DLD1 (cell line): ENCODE data around the gene OSM.

Experiments used
- in situ Hi-C: cut with HindIII; loops from 2 replicates; pipeline ENCODE4 v1.10.0; 2017; ENCODE audit warnings: low sequenced_read_pairs

OSM gene

DNA sequence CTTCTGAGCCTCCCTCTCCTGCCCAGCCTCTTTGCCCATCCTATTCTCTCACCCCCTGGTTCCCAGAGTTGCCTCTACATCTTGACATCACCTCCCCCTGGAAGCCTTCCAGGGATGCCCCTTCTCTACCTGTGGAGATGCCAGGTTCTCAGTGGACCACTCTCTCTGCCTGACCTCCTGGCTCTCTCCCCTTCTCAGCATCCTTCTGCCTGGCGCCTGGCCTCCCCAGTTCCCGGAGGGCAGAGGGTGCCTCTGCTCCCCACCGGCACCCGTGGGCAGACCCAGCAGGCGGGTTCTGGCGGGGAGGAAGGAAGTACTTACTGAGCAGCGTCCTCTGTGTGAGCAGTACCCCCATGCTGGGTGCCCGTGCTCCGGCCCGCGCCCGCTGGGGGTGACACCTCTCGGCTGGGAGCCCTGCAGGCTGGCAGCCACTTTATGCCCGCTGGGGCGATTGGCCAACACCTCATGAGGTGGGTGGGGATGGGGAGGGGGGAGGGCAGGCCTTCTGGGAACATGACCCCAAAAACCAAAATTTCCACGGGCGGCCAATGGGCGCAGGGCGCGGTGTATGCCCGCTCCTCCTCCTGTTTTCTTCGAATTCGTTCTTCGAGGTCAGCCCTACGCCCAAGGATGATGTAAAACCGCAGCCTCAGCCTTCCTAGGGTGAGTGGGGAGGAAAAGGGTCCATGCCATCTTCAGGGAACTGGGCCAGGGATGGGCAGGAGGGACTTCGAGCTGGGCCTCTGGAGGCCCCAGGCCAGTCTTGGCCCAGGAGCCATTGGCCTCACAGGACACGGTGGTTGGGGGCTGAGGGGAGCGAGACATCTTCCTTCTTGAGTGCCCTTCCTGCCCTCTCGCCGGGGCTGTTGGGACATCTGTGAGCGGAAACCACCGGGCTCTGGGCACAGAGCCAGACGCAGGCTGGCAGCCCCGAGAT, at the start of gene OSM:
OSM (minus strand) TSS at position 407 of the 937 bp plus-strand sequence; CDS start at position 355, 52 bp downstream.
- in situ Hi-C loops = no loop called here

DNA sequence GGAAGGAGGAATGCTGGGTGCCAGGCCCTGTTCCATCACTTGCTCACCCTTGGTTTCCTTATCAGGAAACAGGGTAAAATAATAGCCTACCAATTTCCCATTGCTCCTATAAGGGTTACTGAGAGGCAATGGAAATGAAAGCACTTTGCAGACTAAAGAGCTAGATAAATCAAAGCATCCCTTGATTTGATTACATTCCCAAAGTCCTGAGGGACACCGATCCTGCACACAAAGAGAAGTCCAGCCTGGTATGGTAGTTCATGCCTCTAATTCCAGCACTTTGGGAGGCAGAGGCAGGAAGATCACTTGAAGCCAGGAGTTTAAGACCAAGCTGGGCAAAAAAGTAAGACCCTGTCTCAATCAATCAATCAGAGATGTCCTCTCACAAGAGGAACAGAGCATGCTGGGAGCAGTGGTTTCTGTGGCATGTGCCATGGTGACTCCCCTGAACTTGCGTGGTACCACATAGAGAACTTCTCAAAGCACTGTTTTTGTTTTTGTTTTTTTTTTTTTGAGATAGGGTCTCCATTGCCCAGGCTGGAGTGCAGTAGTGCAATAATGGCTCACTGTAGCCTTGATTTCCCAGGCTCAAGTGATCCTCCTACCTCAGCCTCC, 49.4 kb upstream of the OSM start:
- in situ Hi-C loops = no loop called here

DNA sequence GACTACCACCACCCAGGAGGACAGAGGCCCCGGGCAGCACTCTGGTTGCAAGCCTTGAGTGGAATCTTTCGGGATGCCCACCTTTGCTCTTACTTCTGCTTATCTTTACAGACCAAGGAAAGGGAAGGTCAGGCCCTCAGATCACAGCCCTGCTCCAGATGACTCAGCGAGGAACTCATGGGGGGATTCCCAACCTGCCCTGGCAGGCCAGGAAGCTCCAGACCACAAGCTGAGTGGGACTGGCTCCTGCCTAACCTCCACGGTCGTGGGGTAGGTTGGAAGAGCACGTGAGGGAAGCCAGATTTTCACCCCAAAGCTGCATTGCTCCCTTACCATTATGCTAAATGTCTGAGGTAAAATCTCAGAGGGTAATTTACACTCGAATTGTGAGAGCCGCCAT, 48.3 kb upstream of the OSM start:
- in situ Hi-C loops = no loop called here

- in situ Hi-C loops = no loop called here
Observed at GRCh38 chr22:30313527-30314363, 47.1 kb upstream of the OSM start.

DNA sequence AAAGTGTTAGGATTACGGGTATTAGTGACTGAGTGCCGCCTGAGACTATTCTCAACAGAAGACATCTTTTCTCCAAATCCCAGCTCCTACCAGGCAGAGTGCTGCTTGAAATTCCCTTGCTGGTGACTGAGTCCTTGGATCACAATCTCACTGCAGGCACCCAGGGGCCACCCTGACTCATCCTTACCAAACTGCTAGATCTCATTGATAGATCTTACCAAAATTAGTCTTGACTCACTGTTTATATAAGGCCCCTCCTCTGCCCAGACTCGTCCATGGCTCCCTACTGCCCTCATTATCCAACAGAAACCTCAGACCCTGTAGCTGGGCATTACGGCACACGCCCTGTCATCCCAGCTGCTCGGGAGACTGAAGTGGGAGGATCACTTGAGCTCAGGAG, 45.4 kb upstream of the OSM start:
- in situ Hi-C loops = no loop called here

DNA sequence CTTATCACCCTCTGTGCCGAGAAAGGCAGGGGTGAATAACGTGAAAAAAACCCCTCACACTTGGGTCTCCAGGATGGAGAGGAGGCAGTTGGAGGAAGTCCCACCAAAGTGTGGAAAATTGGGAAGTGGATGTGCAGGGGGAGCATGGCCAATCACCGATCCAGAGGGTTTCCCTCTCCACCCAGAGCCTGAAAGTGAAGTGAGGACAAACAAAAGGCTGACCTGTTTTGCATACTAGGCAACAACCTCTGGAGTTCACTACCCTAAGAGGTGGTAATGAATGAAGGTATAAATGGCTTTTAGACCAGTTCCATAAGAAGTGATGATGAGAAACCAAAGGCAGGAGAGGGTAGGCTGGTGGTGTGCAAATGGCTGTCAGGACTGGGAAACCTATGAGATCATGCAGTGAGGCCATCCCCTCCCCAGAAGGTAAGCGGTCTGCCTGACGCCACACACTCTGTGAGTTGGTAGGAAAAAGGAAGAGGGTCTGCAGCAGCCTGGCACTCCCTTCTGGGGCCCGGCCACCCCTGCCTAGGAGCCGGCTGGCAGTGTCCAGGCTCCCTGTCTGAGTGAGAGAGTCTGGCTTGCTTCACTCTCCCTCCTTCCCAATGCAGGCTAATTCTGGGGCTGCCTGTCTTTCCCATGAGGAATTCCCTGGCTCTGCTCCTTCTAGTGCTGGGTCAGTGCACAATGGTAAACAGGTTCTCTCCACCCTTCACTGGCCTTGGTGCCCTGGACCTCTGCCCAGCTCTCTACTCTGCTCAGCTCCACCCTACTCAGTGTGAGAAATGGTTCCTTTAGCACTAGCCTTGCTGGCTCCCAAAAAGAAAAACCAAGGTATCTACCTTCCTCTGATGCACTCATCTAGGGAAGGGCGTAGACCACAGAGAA, 44.5 kb upstream of the OSM start:
- in situ Hi-C loops = no loop called here

- in situ Hi-C loops = no loop called here
Observed at GRCh38 chr22:30309951-30310741, 43.5 kb upstream of the OSM start.

GRCh38 chr22:30308518-30309230, 42.0 kb upstream of the OSM start:
- in situ Hi-C loops = no loop called here

- in situ Hi-C loops = no loop called here
Observed at GRCh38 chr22:30308093-30308492, 41.4 kb upstream of the OSM start.

GRCh38 chr22:30307041-30307574, 40.5 kb upstream of the OSM start:
- in situ Hi-C loops = no loop called here

DNA sequence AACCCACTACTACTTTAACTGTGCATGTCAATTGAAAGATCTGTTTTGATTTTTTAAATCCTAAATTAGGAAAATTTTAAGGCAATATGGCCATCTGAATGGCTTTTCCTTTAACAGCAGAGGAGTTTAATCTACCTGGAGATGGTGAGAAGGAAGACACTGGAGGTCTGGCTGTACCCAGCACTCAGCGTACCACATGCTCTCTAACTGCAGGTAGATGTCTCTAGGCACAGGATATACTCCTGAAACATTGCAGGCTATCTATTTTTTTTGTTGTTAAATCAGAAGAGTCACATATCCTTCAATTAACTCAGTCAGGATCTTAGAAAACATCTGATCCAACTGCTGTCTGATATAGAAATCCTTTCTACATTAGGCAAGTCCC, 40.0 kb upstream of the OSM start:
- in situ Hi-C loops = no loop called here

DNA sequence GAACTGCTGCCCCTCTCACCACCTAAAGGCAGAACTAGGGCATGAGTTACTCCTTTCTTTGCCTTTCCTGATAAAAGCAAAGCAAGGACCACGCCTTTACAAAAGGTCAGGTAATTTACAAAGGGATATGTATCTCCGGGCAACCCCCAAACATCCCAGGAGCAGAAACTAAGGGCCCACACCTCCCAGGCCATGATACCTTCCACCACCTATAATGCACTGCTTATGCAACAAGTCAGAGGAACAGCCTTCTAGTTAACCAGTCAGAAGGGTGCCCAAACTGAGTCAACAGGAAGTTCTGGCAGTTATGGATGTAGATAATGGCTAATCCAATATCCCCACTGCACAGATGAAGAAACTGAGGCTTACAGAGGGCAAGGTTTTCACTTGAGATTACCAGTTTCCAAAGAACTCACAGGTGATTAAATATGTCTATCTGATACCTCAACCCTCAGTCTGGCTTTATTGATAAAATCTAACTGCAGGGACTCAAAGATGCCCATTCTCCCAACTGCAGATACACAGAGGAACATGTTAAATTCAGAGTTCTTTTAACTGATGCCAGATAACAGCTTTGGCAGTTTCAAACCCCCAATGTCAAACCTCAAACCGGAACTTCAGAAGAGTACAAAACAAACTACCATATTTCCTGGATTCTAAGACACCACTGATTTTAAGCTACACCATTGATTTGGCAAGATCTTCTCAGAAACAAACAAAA, 39.4 kb upstream of the OSM start:
- in situ Hi-C loops = no loop called here

DNA sequence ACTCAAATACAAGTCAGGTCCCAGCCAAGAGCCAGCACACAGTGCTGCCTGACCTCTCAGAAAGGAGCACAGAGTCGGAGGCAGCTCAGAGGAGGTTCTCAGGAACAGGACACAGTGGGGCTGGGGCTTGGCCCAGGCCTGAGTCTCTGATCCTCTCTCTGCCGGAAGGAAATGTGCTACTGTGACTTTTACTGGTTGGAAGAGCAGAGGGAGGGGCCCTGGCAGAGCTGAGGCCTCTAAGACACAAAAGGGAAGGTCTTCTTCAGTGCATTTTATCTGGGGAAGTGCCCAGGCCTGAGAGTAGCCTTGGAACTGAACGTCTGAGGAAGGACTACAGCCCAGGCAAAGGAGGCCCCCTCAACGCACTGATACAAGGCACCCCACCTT, 38.9 kb upstream of the OSM start:
- in situ Hi-C loops = no loop called here

DNA sequence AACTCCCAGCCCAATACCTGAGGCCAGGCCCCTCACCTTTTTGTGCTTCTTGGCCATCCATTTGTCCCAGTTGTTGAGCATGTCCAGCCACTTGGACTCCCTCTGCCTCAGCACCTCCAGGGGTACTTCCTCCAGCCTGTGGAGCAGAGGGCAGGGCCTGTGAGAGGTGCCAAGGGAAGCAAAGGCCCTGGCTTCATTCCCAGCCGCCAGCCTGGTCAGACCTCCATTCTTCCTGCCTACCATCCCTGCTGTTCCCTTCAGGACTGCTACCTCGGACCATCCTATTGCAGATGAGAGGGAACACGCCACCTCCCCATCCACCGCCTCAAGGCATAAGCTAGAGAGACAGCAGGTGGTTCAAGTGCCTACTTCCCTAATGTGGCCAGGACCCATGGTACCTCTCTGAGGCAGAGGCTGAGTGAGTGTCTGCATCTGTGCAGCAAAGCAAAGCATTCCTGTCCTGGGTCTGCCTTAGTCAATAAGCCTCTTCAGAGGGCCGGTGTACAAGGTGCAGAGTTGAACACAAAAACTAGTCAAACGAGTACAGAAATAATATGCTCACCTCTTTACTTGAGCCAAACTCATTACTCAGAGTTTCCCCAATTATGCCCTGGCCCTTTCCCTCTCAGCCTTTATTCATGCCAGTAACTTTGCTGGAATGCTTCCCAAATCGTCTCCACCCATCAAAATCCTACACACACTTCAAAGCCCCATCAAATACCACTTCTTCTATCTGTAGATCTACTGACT, 38.0 kb upstream of the OSM start:
- in situ Hi-C loops = no loop called here

DNA sequence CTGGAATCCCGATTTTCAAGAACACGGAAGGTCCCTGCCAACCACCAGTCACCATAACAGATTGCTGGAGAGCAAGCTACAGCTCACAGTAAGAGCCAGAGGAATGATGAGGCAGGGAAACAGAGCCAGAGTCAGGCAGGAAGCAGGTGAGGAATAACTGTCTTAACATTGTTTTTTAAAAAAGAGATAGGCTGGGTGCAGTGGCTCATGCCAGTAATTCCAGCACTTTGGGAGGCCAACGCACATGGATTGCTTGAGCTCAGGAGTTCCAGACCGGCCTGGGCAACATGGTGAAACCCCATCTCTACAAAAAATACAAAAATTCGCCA, 36.1 kb upstream of the OSM start:
- in situ Hi-C loops = no loop called here

- in situ Hi-C loops = no loop called here
Observed at GRCh38 chr22:30301995-30302809, 35.6 kb upstream of the OSM start.

- in situ Hi-C loops = no loop called here
Observed at GRCh38 chr22:30299322-30299721, 32.7 kb upstream of the OSM start.
